Mesendoderm (in vitro differentiated cells): ENCODE results near the gene GNS.

Experiments
- DNase-seq: peaks from one replicate; pipeline ENCODE4 v3.0.0; 2013
- H2AK5ac ChIP-seq: 2 replicates; pipeline ENCODE4 v1.6.1; 2013; ENCODE audit warnings: low read length, inconsistent platforms
- H2BK120ac ChIP-seq: 2 replicates; pipeline ENCODE4 v1.6.1; 2013; ENCODE audit warnings: low read depth, mild to moderate bottlenecking, low read length, moderate library complexity, mixed read lengths
- H2BK15ac ChIP-seq: replicated peaks from 2 replicates; pipeline ENCODE4 v1.6.1; 2013; ENCODE audit warnings: low read depth, mild to moderate bottlenecking, moderate library complexity
- H2BK5ac ChIP-seq: 2 replicates; pipeline ENCODE4 v1.6.1; 2013; ENCODE audit warnings: low read length, inconsistent platforms
- H3K18ac ChIP-seq: 2 replicates; pipeline ENCODE4 v1.6.1; 2013; ENCODE audit warnings: mild to moderate bottlenecking, low read length, mixed read lengths
- H3K23ac ChIP-seq: one replicate; pipeline ENCODE4 v1.6.1; 2013; ENCODE audit warnings: low read length
- H3K27ac ChIP-seq: 2 replicates; pipeline ENCODE4 v1.5.1; 2013; ENCODE audit warnings: low read depth, mild to moderate bottlenecking, inconsistent platforms, low read length, moderate library complexity
- H3K27me3 ChIP-seq: 2 replicates; pipeline ENCODE4 v1.6.1; 2013; ENCODE audit warnings: low read length, control low read depth, mild to moderate bottlenecking, inconsistent platforms; ENCODE audit not compliant: insufficient read depth, poor library complexity
- H3K36me3 ChIP-seq: 2 replicates; pipeline ENCODE4 v1.6.1; 2013; ENCODE audit warnings: low read length, inconsistent platforms; ENCODE audit not compliant: control insufficient read depth, insufficient read depth
- H3K4ac ChIP-seq: one replicate; pipeline ENCODE4 v1.6.1; 2013; ENCODE audit warnings: low read depth, mild to moderate bottlenecking, low read length, moderate library complexity
- H3K4me1 ChIP-seq: 2 replicates; pipeline ENCODE4 v1.6.1; 2013; ENCODE audit warnings: low read depth, low read length, inconsistent platforms; ENCODE audit not compliant: control insufficient read depth
- H3K4me2 ChIP-seq: 2 replicates; pipeline ENCODE4 v1.6.1; 2013; ENCODE audit warnings: low read length
- H3K4me3 ChIP-seq: 2 replicates; pipeline ENCODE4 v1.5.1; 2013; ENCODE audit warnings: mild to moderate bottlenecking, low read length
- H3K56ac ChIP-seq: one replicate; pipeline ENCODE4 v1.6.1; 2013; ENCODE audit warnings: low read length
- H3K79me1 ChIP-seq: 2 replicates; pipeline ENCODE4 v1.6.1; 2013; ENCODE audit warnings: low read length, inconsistent platforms
- H3K79me2 ChIP-seq: 2 replicates; pipeline ENCODE4 v1.6.1; 2013; ENCODE audit warnings: mild to moderate bottlenecking, low read length; ENCODE audit not compliant: control insufficient read depth, insufficient read depth
- H3K9ac ChIP-seq: 2 replicates; pipeline ENCODE4 v1.6.1; 2013; ENCODE audit warnings: low read length, inconsistent platforms
- H4K5ac ChIP-seq: one replicate; pipeline ENCODE4 v1.6.1; 2013; ENCODE audit warnings: low read length
- H4K8ac ChIP-seq: one replicate; pipeline ENCODE4 v1.6.1; 2013; ENCODE audit warnings: low read depth, mild to moderate bottlenecking, control low read depth, low read length, moderate library complexity
- WGBS: extraction: QIAGEN DNeasy Blood & Tissue Kit; methylation state at CpG from one replicate; pipeline ENCODE4 v1.1.7; 2013; ENCODE audit warnings: low lambda C conversion rate, missing lambda C conversion rate; ENCODE audit not compliant: insufficient coverage; ENCODE audit errors: extremely low coverage; 5-methylcytosine and 5-hydroxymethylcytosine counted together

The GNS gene

DNA sequence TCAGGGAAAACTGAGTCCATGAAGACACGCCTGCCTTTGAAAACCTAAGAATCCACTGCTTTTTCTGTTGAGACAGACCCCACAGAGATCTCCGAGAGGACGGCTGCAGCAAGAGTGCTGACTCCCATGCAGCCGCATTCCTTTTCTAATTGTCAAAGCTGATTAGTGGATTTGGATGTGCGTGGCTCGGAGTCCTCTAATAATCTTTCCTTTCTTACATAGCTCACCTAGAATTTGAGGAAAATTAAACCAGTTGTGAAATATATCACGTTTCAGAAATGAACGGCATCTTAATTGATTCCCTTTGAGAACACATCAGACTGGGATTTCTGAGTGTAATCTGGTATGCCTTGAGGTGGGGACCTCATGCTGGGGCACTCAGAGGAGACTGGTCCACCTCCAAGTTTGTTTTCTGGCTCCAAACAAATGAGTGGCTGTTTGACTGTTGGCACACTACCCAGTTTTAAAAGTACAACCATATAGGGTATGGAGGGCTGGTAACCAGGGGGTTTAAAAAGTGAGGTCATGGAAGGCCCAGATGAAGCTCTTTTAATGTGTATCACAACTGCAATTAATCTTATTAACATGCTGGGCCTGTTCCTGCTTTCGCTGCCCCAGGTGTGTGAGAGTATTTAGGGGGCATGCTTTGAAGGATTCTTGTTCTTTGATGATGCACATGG, 85.6 kb downstream of the GNS start:
- Histone ChIP-seq H3K9ac (no peak overlapping the region), H3K79me2 (peaks cover 18% of the 10 kb centered on the region), H3K56ac (no peak overlapping the region), H3K23ac (no peak overlapping the region), H2BK5ac (no peak overlapping the region), H3K4me3 (no peak overlapping the region), H2BK120ac (no peak overlapping the region), H2BK15ac (no peak overlapping the region), H2AK5ac (no peak overlapping the region), H3K36me3 (no peaks in the 10 kb centered on the region), H3K27ac (no peak overlapping the region), H3K4me1 (peaks cover 25% of the 10 kb centered on the region), H3K27me3 (no peaks in the 10 kb centered on the region), H3K18ac (peak overlapping the region; percentile 78), H3K79me1 (peaks cover 16% of the 10 kb centered on the region), H4K8ac (no peak overlapping the region), H3K4me2 (no peak overlapping the region), H3K4ac (no peak overlapping the region), H4K5ac (no peak overlapping the region)
- DNase-seq: peak; percentile 77
- no CpG with 5 or more reads among the region's 9 CpGs for WGBS

DNA sequence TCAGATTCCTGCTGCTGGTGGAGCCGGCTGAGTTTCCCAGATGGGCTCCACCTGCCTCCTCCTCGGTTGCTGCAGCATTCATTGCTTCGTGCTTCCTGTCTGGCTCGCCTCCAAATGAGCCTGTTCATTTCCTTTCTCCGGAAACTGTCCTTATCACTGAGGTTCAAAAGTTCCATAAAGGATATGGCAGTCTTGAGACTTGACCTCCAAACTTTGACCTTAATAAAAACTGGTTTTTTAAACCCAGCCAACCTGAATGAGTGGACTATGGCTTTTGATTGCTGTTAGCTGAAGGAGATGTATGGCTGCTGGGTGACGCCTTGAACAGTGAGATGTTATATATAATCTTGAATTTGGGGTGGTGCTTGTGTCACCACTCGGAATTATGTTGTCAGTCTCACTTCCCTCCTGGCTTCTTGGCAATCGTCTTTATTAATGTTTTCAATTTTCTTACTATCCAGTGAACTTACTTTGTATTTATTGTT, 86.2 kb downstream of the GNS start:
- H4K8ac ChIP-seq: no peak overlapping the region
- no peak overlapping the region for H4K5ac ChIP-seq
- no peaks in the 10 kb centered on the region for H3K36me3 ChIP-seq
- peak overlapping the region; percentile 78 for H3K18ac ChIP-seq
- WGBS: no CpG with 5 or more reads among the region's 8 CpGs
- H3K79me2 ChIP-seq: peaks cover 18% of the 10 kb centered on the region
- DNase-seq: no peak
- no peak overlapping the region for H3K4me3 ChIP-seq
- H2AK5ac ChIP-seq: no peak overlapping the region
- H3K27me3 ChIP-seq: no peaks in the 10 kb centered on the region
- H3K4me1 ChIP-seq: peaks cover 25% of the 10 kb centered on the region
- H3K4ac ChIP-seq: no peak overlapping the region
- H3K4me2 ChIP-seq: no peak overlapping the region
- H2BK5ac ChIP-seq: no peak overlapping the region
- H3K27ac ChIP-seq: peak overlapping the region; percentile 34
- no peak overlapping the region for H3K56ac ChIP-seq
- no peak overlapping the region for H2BK15ac ChIP-seq
- H3K79me1 ChIP-seq: peaks cover 12% of the 10 kb centered on the region
- no peak overlapping the region for H2BK120ac ChIP-seq
- H3K23ac ChIP-seq: no peak overlapping the region
- no peak overlapping the region for H3K9ac ChIP-seq

DNA sequence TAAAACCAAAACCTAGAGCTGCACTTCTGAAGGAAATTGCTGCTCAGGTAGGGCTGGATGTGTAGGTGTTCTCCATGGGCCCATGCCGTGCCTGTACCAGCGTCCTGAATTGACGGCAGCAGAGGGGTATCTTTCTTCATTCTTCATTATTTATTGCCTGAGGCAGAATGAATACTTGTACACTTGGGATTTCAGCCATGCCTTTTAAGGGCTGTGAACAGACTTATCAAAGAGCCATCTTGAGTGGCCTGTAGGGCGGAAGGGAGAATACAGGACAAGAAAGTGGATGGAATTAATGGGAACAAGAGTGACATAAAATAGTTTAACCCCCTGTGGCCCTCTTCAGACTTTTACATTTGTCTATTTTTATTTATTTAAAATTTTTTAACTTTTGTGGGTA, 87.5 kb downstream of the GNS start:
- Histone ChIP-seq H4K8ac (no peak overlapping the region), H3K9ac (no peak overlapping the region), H3K4me1 (peaks cover 32% of the 10 kb centered on the region), H4K5ac (no peak overlapping the region), H2BK15ac (no peak overlapping the region), H3K56ac (peak overlapping the region; percentile 10), H2AK5ac (no peak overlapping the region), H3K4ac (no peak overlapping the region), H3K23ac (no peak overlapping the region), H2BK5ac (no peak overlapping the region), H3K36me3 (no peaks in the 10 kb centered on the region), H3K4me2 (no peak overlapping the region), H3K4me3 (no peak overlapping the region), H3K27ac (peak overlapping the region; percentile 95), H3K79me2 (peaks cover 26% of the 10 kb centered on the region), H3K79me1 (peaks cover 18% of the 10 kb centered on the region), H3K18ac (peak overlapping the region; percentile 45), H2BK120ac (no peak overlapping the region), H3K27me3 (no peaks in the 10 kb centered on the region)
- no peak for DNase-seq
- no CpG with 5 or more reads among the region's 4 CpGs for WGBS

DNA sequence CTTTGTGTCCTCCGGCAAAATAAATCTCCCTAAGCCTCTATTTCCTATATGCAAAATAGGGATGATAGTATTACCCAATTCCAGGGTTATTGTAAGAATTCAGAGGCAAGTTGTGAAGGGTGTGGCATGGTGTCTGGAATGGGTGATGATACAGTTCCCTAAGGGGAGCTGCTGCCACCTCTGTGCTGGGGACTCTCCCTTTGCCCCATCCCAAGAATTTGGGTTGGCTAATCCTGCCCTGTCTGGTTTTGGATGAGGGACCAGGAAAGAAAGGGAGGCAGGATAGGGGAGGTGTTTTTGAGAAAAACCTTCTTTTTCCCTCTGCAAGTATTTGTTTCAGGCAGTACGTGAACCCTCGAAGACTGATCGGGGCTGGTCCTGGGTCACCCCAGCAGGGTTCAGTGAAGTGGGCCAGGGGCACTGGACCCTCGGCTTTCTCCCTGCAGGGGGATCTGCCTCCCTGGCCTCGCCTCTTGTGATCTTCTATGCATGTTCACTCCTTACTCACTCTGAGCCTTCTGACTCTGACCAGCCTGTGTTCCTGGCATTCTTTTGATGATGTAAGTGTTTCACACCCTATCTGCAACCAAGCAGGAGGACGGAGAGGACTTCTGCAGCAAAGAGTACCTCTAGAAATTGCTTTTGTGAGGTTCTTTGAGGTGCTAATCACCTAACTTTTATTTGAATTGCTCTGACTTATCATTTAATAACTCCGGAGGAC, 88.1 kb downstream of the GNS start:
- H3K79me2 ChIP-seq: peaks cover 28% of the 10 kb centered on the region
- H3K27me3 ChIP-seq: no peaks in the 10 kb centered on the region
- no peak overlapping the region for H4K8ac ChIP-seq
- H3K36me3 ChIP-seq: no peaks in the 10 kb centered on the region
- H3K79me1 ChIP-seq: peaks cover 20% of the 10 kb centered on the region
- peak overlapping the region; percentile 8 for H3K9ac ChIP-seq
- WGBS: no CpG with 5 or more reads among the region's 8 CpGs
- H2BK15ac ChIP-seq: no peak overlapping the region
- no peak overlapping the region for H2BK120ac ChIP-seq
- H4K5ac ChIP-seq: no peak overlapping the region
- H2BK5ac ChIP-seq: peak overlapping the region; percentile 62
- H3K4me1 ChIP-seq: peaks cover 34% of the 10 kb centered on the region
- no peak overlapping the region for H3K4me2 ChIP-seq
- no peak overlapping the region for H3K4me3 ChIP-seq
- peak overlapping the region; percentile 50 for H2AK5ac ChIP-seq
- peak overlapping the region; percentile 97 for H3K18ac ChIP-seq
- DNase-seq: peak; percentile 94
- H3K23ac ChIP-seq: no peak overlapping the region
- peak overlapping the region; percentile 78 for H3K56ac ChIP-seq
- peak overlapping the region; percentile 96 for H3K4ac ChIP-seq
- H3K27ac ChIP-seq: peak overlapping the region; percentile 95

DNA sequence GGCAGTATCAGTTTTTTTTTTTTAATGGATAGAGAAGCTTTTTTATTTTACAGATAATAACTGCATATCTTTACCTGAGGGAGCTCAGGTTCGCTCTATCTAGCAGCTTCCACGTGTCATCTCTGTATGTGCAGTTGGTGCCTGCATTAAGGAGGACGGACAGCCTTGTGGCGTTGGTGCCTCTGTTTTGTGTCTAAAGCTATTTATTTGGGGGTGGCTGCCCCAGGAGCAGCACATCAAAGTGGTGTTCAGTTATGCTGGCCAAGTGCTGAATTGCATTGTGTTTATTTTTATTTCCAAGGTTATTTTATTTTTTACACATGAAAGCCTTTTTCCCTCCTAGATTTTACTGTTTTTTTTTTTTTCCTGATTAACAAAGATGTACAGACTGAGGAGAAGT, 89.2 kb downstream of the GNS start:
- no peak for DNase-seq
- H4K5ac ChIP-seq: no peak overlapping the region
- peaks cover 34% of the 10 kb centered on the region for H3K4me1 ChIP-seq
- H3K79me1 ChIP-seq: peaks cover 20% of the 10 kb centered on the region
- H3K18ac ChIP-seq: peak overlapping the region; percentile 95
- H3K79me2 ChIP-seq: peaks cover 32% of the 10 kb centered on the region
- no peak overlapping the region for H3K4me3 ChIP-seq
- peak overlapping the region; percentile 62 for H3K56ac ChIP-seq
- H2BK5ac ChIP-seq: peak overlapping the region; percentile 74
- no peak overlapping the region for H4K8ac ChIP-seq
- no peak overlapping the region for H3K4ac ChIP-seq
- H3K4me2 ChIP-seq: no peak overlapping the region
- H3K9ac ChIP-seq: peak overlapping the region; percentile 32
- H2AK5ac ChIP-seq: no peak overlapping the region
- no peaks in the 10 kb centered on the region for H3K27me3 ChIP-seq
- H2BK15ac ChIP-seq: no peak overlapping the region
- H3K27ac ChIP-seq: no peak overlapping the region
- no peaks in the 10 kb centered on the region for H3K36me3 ChIP-seq
- WGBS: no CpG with 5 or more reads among the region's 4 CpGs
- H3K23ac ChIP-seq: no peak overlapping the region
- no peak overlapping the region for H2BK120ac ChIP-seq
